Breast epithelium (tissue), 3 donors: ENCODE measurements around the gene BTN1A1.
"Not testable (repeated sequence)": the region's sequence is repeated elsewhere in the genome, so short reads cannot be mapped to it uniquely, and the experiment has no call there.

ENCODE experiments used
- POLR2A ChIP-seq: fragments of 450-650 bp; IDR thresholded peaks from one replicate; pipeline ENCODE4 v1.6.1; 2016; ENCODE audit warnings: antibody characterized with exemption, mild to moderate bottlenecking, moderate library complexity
- POLR2AphosphoS5 ChIP-seq, 3 donors: sonication (generic); formaldehyde crosslinking; IDR thresholded peaks; one replicate each; pipeline ENCODE4 v1.6.1; 2017; ENCODE audit warnings: antibody characterized with exemption in 3 of 3
- TF ChIP-seq, protein P1 (sequence below), 3 donors: fragments of 450-650 bp; IDR thresholded peaks; one replicate each; pipeline ENCODE4 v1.5.1; 2016 to 2017; ENCODE audit warnings: antibody characterized with exemption in 3 of 3, mild to moderate bottlenecking in 3 of 3, moderate library complexity in 3 of 3

DNA sequence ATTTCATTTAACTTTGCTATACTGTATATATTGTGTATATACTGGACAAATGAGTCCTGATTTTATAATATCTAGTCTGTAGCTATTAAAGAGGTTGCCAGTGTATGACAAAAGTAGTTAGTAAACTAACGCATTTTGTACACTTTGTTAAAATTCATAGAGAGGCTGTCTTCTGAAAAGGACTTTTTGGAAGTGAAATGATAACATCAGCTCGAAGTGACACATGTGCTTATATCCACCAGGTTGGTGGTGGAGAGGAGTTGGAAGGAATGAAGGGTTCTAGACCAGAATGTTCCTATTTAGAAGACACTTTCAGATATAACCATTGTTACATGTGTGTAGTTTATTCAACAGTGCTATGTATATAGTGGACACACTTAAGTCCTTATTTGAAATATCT is 24.2 kb downstream of the BTN1A1 start:
- TF ChIP-seq, protein P1, sequence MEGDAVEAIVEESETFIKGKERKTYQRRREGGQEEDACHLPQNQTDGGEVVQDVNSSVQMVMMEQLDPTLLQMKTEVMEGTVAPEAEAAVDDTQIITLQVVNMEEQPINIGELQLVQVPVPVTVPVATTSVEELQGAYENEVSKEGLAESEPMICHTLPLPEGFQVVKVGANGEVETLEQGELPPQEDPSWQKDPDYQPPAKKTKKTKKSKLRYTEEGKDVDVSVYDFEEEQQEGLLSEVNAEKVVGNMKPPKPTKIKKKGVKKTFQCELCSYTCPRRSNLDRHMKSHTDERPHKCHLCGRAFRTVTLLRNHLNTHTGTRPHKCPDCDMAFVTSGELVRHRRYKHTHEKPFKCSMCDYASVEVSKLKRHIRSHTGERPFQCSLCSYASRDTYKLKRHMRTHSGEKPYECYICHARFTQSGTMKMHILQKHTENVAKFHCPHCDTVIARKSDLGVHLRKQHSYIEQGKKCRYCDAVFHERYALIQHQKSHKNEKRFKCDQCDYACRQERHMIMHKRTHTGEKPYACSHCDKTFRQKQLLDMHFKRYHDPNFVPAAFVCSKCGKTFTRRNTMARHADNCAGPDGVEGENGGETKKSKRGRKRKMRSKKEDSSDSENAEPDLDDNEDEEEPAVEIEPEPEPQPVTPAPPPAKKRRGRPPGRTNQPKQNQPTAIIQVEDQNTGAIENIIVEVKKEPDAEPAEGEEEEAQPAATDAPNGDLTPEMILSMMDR (IDR thresholded peaks at IDR 0.05) = not testable (repeated sequence)
- not testable (repeated sequence) for TF ChIP-seq POLR2A; POLR2AphosphoS5 (IDR thresholded peaks at IDR 0.05)
